GM21529 (cell line): ENCODE measurements around the gene HELZ.
"Not testable (repeated sequence)": the region's sequence is repeated elsewhere in the genome, so short reads cannot be mapped to it uniquely, and the experiment has no call there.

ENCODE experiments used
- ATAC-seq: cut with Tn5 transposase; IDR thresholded peaks from one replicate; pipeline ENCODE4 v1.9.1; 2021; ENCODE audit not compliant: unreplicated experiment

The HELZ gene

DNA sequence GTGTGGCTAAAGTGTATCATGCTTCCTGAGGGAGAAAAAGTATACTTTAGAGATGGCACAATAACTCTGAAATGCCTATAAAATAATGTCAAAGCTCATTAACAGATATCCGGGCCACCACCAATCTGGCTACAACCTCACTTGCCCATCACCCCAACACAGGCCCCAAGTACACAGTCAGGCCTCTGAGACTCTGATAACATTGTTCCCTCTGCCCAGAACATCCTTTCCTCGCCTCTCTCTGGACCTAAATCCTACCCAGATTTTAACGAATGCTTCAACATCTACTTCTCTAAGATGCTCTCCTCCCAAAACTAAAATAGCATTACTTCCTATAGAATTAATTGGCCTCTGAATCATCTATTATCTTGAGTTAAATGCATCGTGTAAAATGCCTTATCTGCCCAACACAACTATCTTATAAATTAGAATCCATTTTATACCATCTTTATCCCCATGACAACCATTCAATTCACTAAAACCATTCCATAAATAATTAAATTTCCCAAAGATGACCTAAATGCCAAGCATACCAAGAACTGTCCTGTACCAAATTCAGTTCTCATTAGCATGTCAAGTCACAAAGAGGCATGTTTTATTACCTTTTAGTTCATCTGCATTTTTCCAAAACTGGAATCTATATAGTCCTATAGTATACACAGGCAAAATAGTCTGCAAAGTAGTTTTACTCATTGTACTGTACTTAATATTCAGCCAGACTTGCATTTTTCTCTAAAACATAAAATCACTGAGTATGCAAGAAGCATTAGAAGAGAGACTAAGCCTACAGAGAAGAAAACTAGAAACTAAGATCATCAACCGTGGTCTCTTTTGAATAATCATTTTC is 15.7 kb downstream of the HELZ start:
- ATAC-seq, result no peak

DNA sequence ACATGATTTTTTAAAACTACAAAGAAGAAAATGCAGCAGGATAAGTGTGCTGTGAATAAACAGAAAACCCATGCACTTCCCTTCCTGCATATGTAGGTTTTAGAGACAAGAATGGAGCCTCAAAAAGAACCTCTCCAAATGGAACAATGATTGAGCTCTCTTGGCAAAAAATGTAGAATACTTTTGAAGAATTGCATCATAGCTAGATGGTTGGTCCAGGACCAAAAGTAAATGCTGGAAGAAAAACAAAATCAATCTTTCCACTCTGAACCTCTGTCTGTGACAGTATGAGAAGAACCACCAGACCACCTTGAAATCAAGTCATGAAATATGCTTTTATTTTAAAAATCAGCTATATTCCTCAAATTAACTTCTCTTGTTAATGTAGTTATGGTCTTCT is 17.5 kb downstream of the HELZ start:
- no peak for ATAC-seq

DNA sequence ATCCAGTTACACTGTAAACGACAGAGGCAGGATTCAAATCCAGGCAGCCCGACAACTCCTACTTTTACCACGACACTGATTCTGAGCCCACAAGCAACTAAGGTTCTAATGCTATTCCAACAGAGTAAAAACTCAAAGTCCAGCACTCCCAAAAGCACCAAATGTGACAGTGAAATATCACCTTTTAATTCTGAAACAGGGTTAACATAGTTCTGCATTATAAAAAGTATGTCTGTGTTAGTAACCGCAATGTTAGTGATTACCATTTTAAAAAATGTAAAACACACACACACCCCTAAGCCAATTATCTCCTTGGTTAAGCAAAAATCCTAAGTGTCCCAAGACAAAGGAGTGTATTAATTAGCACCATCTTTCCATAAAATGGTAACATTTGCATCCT is 19.7 kb downstream of the HELZ start:
- ATAC-seq, result no peak

DNA sequence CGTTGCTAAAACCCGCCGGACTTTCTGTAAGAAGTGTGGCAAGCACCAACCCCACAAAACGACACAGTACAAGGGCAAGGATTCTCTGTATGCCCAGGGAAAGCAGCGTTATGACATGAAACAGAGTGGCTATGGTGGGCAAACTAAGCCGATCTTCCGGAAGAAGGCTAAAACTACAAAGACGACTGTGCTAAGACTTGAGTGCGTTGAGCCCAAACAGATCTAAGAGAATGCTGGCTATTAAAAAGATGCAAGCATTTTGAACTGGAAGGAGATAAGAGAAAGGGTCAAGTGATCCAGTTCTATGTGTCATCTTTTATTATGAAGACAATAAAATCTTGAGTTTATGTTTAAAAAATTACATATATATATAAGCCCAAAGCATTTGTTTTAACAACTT is 20.3 kb downstream of the HELZ start:
- no peak for ATAC-seq

DNA sequence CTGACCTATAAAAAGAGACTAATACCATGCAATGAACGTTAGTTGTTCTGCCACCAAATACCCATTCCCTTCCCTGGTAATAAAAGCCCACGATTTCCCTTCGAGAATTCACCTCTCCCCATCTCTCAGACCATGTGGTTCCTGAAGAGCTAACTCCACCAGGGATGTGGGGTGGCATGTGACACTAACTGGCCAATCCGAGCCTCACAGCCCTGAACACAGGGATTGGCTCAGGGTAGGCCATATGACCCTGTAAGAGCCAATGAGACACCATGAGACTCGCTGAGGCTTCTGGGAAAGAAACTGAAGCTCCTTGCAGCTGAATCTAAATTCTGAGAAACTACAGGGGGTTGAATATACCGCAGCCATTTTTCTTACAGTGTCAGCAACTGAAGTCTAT is 21.1 kb downstream of the HELZ start:
- ATAC-seq, result no peak

DNA sequence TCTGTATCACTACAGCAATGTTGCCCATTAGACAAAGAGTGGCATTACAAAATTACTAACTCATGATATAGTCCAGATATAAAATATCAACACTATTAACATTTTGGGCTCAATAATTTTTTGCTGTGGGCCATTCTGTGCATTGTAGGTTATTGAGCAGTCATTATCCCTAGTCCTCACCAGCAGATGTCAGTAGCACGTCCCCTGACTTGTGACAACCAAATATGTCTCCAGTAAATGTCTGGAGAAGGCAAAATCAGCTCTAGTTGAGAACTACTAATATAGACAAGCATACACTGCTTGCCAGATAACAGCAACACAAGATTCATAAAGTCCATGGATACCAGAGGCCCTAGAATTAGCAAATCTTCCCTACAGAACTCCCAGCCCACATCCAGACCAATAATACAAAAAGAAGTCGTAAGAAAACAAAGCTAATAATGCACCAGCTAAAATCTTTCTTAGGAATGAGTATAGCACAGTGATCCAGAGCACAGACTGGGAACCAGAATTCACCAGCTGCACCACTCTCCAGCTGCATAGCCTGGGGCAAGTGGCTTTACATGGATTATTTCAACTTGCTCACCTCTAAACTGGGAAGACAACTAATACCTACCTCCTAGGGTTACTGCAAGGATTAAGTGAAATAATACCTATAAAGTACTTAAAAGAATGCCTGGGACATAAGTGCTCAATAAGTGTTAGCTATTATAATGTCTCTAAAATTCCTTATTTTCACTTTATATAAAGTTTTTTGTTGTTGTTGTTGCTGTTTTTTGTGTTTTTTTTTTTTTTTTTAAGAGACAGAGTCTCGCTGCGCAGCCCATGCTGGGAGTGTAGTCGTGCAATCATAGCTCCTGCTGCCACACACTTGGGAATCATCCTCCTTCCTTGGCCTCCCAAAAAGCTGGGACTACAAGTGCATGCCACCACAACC is 23.7 kb downstream of the HELZ start:
- no peak for ATAC-seq

DNA sequence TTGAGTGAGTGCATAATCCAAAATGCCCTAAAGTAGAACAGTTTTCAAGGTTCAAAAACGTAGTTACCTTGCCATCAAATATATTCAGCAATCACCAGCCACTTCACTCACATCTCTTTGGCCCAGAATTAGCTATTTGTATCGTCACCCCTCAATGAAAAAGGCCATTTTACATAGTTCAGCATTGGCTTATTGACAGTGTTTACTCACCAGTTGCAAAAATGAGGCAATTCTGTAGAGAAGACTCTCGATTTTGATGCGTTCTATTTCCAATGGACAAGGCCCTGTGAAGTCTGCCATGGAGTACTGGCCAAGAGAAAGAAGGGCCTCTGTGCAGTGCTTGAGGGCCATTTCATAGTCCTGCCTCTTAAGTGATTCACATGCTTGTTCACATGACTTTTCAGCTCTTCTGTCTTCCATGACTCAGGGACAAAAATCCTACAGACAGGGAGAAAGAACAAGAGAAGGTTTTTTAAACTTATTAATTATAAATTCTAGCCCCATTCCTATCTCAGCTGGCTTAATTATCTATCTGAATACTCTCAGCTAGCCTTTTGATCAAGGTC is 26.5 kb downstream of the HELZ start:
- no peak for ATAC-seq

DNA sequence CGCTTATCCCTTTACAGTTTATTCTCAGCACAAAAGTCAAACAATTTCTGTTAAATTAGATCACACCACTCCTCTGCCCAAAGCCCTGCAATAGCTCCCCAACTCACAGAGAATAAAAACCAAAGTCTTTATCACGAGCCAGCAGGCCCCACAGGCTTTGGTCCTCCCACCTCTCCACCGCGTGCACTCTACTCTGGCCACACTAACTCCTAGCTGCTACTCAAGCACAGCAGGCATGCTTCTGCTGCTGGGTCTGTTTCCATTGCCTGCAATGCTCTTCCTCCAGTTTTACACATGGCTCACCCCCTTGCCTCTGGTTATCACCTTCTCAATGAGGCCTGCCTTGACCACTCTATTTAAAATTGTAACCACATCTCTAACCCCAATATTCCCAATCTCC is 27.6 kb downstream of the HELZ start:
- no peak for ATAC-seq

DNA sequence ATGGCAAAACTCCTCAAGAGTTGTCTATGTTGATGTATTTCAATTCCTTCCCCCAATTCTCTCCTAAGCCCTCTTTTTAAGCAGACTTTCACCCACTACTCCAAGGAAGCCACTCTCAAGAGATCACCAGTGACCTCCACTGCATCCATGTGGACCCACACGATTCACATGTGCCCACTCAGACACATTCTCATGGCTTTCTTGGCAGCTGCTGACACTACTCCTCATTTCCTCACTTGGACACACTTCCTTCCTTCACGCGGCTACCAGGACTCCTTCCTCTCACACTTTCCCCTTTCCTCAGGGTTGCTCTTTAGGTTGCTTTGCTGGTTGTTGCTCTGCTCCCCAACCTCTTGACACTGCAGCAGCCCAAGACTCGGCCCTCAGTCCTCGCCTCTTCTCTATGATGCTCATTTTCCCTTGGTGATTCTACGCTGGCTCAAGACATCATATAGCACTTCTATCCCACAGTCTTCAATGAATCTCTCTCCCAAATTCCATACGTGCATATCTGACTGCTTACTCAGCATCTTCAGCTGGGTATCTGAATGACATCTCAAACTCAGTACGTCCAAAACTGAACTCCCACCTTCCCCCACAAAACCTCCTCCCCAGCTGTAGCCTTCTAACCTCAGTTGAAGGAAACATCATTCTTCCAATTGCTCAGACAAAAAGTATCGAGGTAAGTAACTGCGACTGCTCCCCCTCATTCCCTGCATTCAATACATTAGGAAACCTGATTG is 28.2 kb downstream of the HELZ start:
- ATAC-seq, result no peak

DNA sequence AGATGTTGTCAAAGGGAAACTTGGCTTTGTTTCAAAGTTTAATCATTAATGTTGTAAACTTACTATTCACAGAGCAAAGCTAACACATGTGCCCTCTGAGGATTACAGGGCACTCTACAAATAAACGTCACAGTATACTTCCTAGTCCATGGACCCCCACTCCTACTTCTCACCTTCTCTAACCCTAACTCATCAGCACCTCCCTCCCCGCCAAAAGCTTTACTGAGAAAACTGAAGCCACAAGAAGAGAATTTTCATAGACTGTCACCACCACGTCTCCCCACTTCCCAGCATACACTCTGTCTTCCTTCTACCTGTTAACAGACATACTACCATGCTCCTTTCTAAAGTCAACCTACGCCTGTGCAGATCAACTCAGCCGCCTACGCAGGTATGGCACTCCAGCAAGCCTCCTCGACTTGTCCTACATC is 29.0 kb downstream of the HELZ start:
- ATAC-seq, result no peak

DNA sequence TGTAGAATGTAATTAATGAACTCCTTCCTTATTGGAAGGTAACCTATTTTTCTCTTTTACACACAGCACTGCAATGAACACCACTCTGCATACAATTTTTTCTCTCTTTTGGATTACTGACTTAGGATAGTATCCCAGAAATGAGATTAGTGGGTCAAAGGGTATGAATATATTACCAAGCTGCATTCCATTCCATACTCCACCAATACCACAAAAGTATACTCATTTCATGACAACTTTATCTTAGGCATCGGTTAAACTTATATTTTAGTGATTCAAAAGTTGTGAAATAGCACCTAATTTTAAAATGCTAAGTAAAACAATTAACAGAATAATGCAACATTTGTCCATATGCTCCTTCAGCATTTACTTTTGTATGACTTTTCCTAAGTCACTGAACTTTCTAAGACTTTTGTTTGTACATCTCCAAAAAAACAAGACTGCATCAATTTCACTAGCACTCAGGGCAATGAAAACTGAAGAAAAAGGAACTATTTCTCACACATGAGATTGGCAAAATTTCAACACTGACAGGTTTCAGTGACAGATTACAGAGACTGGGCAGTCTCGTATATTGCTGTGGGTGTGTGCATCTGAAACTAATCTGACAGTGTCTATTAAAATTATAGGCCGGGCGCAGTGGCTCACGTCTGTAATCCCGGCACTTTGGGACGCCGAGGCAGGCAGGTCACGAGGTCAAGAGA is 32.1 kb downstream of the HELZ start:
- no peak for ATAC-seq

DNA sequence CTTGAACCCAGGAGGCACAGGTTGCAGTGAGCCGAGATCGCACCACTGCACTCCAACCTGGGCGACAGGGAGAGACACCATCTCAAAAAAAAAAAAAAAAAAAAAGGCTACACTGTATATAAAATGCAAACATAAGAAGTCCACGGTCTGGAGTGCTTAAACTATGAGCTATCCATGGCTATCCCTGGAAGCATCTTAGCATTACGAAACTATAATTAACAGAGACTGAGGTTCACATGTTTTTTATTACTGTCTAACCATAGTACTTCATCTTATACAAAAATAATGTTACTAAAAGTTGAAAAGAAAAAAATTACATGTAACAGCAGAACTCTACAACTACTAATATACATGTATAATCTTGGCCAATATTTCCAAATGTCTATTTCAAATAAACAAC is 32.8 kb downstream of the HELZ start:
- no peak for ATAC-seq

DNA sequence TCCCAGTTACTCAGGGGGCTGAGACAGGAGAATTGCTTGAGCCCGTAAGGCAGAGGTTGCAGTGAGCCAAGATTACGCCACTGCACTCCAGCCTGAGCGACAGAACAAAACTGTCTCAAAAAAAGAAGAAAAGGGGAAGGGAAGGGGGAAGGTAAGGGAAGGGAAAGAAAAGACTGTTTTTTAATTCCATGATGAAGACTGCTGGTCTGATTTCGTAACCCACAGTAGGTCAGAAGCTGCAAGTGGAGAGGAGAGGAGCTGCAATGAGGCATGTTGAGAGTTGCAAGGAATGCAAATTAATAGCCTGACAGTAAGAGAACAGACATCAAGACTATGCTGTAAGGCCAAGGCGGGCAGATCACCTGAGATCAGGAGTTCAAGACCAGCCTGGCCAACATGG is 33.3 kb downstream of the HELZ start:
- ATAC-seq, result no peak

DNA sequence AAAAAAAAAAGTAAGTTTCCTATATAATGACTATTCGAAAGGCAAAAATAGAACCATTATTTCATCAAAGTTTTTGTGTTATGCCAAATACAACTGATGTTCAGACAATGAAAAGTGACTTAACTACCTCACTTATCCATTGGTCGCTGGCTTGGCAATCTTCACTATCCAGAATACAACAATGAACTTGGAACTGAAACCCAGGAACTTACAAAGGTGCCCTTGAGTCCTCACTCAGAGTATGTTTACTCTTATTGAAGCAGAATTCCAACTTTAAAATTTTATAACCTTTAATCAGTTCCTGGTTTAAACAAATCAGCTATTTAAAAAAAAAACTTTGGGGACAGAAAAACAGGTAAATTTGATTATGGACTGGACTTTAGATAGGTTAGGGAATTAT is 34.1 kb downstream of the HELZ start:
- ATAC-seq, result no peak

DNA sequence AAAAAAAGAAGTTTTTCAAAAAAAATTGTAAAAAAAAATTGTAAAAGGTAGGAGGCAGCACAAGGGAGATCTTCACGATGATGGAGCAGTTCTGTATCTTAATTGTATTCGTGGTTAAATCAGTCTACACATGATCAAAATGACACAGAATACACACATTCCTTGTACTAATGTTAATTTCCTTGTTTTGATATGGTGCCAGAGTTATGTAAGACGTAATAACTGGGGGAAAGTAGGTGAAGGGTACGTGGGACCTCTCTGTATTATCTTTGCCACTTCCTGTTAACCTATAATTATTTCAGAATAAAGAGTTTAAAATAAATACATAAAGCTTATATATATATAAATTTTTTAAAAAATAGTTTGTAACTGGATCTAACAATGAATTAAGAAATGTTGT is 36.8 kb downstream of the HELZ start:
- ATAC-seq, result no peak

DNA sequence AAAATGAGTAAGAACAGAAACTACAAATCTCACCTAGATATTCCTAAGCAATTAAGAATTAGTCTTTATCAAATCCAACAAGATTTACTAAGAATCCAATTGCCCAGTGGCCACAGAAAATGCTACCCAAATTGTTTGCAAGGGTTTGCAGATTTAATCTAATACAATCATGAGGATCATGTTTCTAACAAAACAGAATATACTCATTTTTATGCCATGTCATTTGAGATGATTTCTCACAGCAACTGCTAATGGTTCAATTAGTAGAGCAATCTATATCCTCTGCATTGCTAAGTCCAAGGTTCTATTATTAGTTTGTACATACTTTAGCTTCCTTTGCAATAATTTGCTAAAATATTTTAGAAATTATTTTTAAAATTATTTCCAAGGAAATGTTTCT is 41.2 kb downstream of the HELZ start:
- no peak for ATAC-seq

DNA sequence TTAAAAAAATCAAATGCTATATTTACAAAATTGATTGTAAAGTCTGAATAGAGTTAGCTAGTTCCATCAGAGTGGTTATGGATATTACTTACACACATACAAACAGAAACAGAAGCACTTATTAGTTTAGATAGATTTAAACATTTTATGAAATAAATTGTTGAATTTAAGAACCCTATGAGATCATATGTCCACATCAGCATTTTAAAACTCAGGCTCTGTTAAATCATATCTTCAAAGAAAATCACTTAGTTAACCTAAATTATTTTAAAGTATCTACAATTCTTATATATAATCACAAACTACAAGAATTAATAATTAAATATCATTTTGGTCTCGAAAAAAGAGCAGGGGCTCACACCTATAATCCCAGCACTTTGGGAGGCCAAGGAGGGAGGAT is 42.5 kb downstream of the HELZ start:
- no peak for ATAC-seq

DNA sequence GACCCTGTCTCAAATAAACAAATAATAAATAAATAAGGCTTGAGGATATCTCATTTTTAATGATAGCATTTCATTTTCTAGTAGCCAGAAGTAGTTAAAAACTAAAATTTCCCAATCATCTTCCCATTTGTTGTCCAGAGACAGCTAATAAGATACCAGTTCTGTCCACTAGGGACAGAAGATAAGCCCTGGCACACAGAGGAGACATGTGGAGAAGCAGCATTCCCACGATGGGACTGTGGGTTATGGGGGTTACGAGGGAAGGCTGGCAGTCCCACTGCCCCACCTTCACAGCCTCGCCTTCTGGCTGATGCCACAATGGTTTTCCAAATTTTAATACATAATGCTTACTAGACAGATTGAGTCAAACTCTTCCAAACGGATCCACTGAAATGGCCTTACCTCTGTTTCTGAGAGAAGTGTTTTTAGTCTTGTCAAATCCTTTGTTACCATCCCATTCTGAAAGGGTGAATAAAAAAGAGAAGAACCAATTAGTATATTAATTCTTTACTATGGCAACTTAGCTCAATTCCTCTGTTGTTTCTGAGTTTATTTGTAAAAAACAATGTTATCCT is 44.2 kb downstream of the HELZ start:
- no peak for ATAC-seq

DNA sequence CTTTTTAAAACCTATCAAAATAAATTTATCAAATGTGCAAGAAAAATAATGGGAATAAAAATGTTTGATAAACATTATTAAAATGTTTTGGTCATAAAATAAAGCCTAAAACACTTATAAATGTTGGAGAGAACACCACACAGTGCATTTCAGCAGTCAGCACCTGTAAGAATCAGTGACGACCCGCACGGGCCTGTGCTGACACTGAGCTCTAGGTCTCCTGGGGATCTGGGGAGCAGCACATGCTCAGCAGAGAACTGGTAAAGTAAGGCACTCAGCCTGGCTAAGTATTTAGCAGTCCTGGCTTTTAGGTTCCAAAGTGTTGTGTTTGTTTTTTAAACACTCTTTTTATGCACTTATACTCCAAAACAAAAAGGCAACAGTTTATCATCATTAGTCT is 46.9 kb downstream of the HELZ start:
- ATAC-seq, result no peak

DNA sequence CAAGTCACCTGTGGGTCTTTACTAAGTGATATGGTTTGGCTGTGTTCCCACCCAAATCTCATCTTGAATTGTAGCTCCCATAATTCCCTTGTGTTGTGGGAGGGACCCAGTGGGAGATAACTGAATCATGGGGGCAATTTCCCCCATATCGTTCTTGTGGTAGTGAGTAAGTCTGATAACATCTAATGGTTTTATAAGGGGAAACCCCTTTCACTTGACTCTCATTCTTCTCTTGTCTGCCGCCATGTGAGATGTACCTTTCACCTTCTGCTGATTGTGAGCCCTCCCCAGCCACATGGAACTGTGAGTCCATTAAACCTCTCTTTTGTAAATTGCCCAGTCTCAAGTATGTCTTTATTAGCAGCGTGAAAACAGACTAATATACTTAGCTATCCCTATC is 48.0 kb downstream of the HELZ start:
- not testable (repeated sequence) for ATAC-seq
